Peyer's patch (tissue), 4 donors: ENCODE data around the gene ECT2.

Experiments used
- CTCF ChIP-seq, 6 experiments: fragments of 450-650 bp in 4 of 6; fragments of 200-600 bp in 2 of 6; sonication (generic) in 1 of 6; IDR thresholded peaks; one replicate each; pipeline ENCODE4 v1.5.1; 2017 to 2019; ENCODE audit warnings: antibody characterized with exemption in 6 of 6, mild to moderate bottlenecking in 3 of 6, moderate library complexity in 1 of 6
- POLR2A ChIP-seq, 2 donors: fragments of 450-650 bp; IDR thresholded peaks; one replicate each; pipeline ENCODE4 v1.5.1; 2017; ENCODE audit warnings: antibody characterized with exemption in 2 of 2, mild to moderate bottlenecking in 2 of 2, moderate library complexity in 2 of 2

GRCh38 chr3:172707967-172708366, 42.6 kb upstream of the ECT2 start:
- TF ChIP-seq CTCF (IDR thresholded peaks at IDR 0.05) = no peak
- TF ChIP-seq POLR2A (IDR thresholded peaks at IDR 0.05) = no peak
